GM10248 (cell line): ENCODE results near the gene FNIP1.

Experiments
- CTCF ChIA-PET: fragments of 300-600 bp; sonication (Branson Sonifier 250); formaldehyde crosslinking; extraction: SDS; loops from one replicate; lab custom pipeline; 2021; ENCODE audit warnings: antibody characterized with exemption; lab: Yijun Ruan, JAX
- POLR2A ChIA-PET: fragments of 350-650 bp; sonication (Branson Sonifier 250); formaldehyde crosslinking; extraction: SDS; loops from one replicate; lab custom pipeline; 2020; ENCODE audit warnings: antibody characterized with exemption; lab: Yijun Ruan, JAX
- DNase-seq: peaks from one replicate; pipeline ENCODE4 v3.0.0; 2012; ENCODE audit errors: extremely low spot score
- TF ChIP-seq, protein P1 (sequence below): IDR thresholded peaks from 2 replicates; pipeline ENCODE4 v1.5.1; 2012; ENCODE audit warnings: mild to moderate bottlenecking, low read depth; ENCODE audit errors: extremely low read depth, missing control alignments, control extremely low read depth

FNIP1 gene

GRCh38 chr5:131644822-131645221, 152.0 kb downstream of the FNIP1 start:
- DNase-seq: no peak
- POLR2A ChIA-PET: interaction anchor here (0.6 kb wide), 1 partner anchor 583 kb away, joined by 3 read pairs; the partner anchor contains the start of gene P4HA2

GRCh38 chr5:131644370-131644769, 152.4 kb downstream of the FNIP1 start:
- CTCF ChIA-PET: interaction anchor here (1.4 kb wide), 1 partner anchor 27 kb away, joined by 3 read pairs; no protein-coding TSS in a partner anchor
- POLR2A ChIA-PET: interaction anchor here (0.6 kb wide), 1 partner anchor 583 kb away, joined by 3 read pairs; the partner anchor contains the start of gene P4HA2
- no peak for DNase-seq
- TF ChIP-seq, protein P1, sequence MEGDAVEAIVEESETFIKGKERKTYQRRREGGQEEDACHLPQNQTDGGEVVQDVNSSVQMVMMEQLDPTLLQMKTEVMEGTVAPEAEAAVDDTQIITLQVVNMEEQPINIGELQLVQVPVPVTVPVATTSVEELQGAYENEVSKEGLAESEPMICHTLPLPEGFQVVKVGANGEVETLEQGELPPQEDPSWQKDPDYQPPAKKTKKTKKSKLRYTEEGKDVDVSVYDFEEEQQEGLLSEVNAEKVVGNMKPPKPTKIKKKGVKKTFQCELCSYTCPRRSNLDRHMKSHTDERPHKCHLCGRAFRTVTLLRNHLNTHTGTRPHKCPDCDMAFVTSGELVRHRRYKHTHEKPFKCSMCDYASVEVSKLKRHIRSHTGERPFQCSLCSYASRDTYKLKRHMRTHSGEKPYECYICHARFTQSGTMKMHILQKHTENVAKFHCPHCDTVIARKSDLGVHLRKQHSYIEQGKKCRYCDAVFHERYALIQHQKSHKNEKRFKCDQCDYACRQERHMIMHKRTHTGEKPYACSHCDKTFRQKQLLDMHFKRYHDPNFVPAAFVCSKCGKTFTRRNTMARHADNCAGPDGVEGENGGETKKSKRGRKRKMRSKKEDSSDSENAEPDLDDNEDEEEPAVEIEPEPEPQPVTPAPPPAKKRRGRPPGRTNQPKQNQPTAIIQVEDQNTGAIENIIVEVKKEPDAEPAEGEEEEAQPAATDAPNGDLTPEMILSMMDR: no peak

More at GRCh38 chr5:131644822-131645221, 152.0 kb downstream of the FNIP1 start:
- TF ChIP-seq, protein P1: no peak
- CTCF ChIA-PET: interaction anchor here (1.4 kb wide), 2 partner anchors 9 to 26 kb away, joined by 3 to 5 read pairs; no protein-coding TSS in a partner anchor

DNA sequence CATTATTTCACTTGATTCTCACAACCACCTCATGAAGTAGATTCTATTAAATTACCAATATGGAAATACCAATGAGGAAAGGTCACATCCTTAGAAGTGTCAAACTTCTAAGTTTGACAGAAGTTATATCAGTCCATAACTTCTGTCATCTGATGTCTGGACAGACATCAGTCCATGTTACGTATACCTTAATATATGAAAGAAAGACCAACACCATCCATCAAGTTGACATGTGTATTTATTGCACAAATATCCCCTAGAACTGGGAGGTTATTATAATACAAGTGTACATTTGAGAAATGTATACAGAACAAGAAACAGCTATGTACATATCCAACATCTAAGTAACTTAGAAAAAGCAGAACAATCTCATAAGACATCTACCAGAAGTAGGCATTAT, 155.3 kb downstream of the FNIP1 start:
- DNase-seq: no peak
- ChIA-PET POLR2A (no interaction called here), CTCF (interaction anchor here (1.1 kb wide), 1 partner anchor 596 kb away, joined by 3 read pairs; no protein-coding TSS in a partner anchor)
- TF ChIP-seq, protein P1: no peak

GRCh38 chr5:131640043-131640856, 156.6 kb downstream of the FNIP1 start:
- CTCF ChIA-PET: interaction anchor here (1.1 to 1.4 kb wide), 4 partner anchors 10 to 598 kb away, joined by 3 to 4 read pairs (median 3); no protein-coding TSS in a partner anchor
- POLR2A ChIA-PET: interaction anchor here (0.7 kb wide), 1 partner anchor 252 kb away, joined by 3 read pairs; no protein-coding TSS in a partner anchor
- DNase-seq: peak; percentile 27
- TF ChIP-seq, protein P1: no peak

GRCh38 chr5:131639148-131639547, 157.7 kb downstream of the FNIP1 start:
- ChIA-PET POLR2A (interaction anchor here (0.6 kb wide), 2 partner anchors 61 to 158 kb away, joined by 3 to 5 read pairs; partner anchors contain the start of gene FNIP1), CTCF (interaction anchor here (1.1 to 1.9 kb wide), 5 partner anchors 8 to 369 kb away, joined by 3 to 11 read pairs (median 4); no protein-coding TSS in a partner anchor)
- TF ChIP-seq, protein P1: no peak
- no peak for DNase-seq

- DNase-seq: no peak
- POLR2A ChIA-PET: no interaction called here
- CTCF ChIA-PET: interaction anchor here (1.1 to 1.9 kb wide), 2 partner anchors 10 to 19 kb away, joined by 3 to 11 read pairs; no protein-coding TSS in a partner anchor
Observed at GRCh38 chr5:131637694-131638093, 159.1 kb downstream of the FNIP1 start.

More at GRCh38 chr5:131637694-131638093, 159.1 kb downstream of the FNIP1 start:
- TF ChIP-seq, protein P1: no peak
